Peyer's patch (tissue), 4 donors: ENCODE results near the gene CLN3.

Experiments
- POLR2A ChIP-seq, 2 donors: fragments of 450-650 bp; IDR thresholded peaks; one replicate each; pipeline ENCODE4 v1.5.1; 2017; ENCODE audit warnings: antibody characterized with exemption in 2 of 2, mild to moderate bottlenecking in 2 of 2, moderate library complexity in 2 of 2
- TF ChIP-seq, protein P1 (sequence below), 6 experiments: fragments of 450-650 bp in 4 of 6; fragments of 200-600 bp in 2 of 6; sonication (generic) in 1 of 6; IDR thresholded peaks; one replicate each; pipeline ENCODE4 v1.5.1; 2017 to 2019; ENCODE audit warnings: antibody characterized with exemption in 6 of 6, mild to moderate bottlenecking in 3 of 6, moderate library complexity in 1 of 6

DNA sequence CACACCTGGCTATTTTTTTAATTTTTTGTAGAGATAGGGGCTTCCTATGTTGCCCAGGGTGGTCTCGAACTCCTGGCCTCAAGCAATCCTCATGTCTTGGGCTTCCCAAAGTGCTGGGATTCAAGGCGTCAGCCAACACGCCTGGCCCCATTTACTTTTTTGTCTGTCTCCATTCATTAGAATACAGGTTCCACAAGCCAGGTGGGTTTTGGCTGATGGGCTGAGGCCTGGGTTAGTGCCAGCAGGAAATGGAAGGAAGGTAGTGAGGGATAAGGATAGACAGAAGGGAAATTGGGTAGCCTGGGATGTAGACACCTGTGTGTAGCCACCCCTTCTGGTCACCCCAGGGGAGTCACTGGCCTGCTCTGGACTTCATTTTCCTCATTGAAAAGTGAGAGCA is 19.2 kb upstream of the CLN3 start:
- TF ChIP-seq, protein P1, sequence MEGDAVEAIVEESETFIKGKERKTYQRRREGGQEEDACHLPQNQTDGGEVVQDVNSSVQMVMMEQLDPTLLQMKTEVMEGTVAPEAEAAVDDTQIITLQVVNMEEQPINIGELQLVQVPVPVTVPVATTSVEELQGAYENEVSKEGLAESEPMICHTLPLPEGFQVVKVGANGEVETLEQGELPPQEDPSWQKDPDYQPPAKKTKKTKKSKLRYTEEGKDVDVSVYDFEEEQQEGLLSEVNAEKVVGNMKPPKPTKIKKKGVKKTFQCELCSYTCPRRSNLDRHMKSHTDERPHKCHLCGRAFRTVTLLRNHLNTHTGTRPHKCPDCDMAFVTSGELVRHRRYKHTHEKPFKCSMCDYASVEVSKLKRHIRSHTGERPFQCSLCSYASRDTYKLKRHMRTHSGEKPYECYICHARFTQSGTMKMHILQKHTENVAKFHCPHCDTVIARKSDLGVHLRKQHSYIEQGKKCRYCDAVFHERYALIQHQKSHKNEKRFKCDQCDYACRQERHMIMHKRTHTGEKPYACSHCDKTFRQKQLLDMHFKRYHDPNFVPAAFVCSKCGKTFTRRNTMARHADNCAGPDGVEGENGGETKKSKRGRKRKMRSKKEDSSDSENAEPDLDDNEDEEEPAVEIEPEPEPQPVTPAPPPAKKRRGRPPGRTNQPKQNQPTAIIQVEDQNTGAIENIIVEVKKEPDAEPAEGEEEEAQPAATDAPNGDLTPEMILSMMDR (IDR thresholded peaks at IDR 0.05) = no peak
- TF ChIP-seq POLR2A (IDR thresholded peaks at IDR 0.05) = no peak
